T follicular helper cell (primary cell): Measurements from ENCODE around the gene NCKAP5.

ENCODE experiments used
- DNase-seq: peaks from one replicate; pipeline ENCODE4 v3.0.0-alpha.2; 2020; ENCODE audit warnings: low read depth

NCKAP5 gene

GRCh38 chr2:132941296-132942020, 626.8 kb downstream of the NCKAP5 start:
- DNase-seq, result no peak

- DNase-seq, result no peak
Measured at GRCh38 chr2:132937629-132938028, 630.6 kb downstream of the NCKAP5 start.

GRCh38 chr2:132936791-132937190, 631.5 kb downstream of the NCKAP5 start:
- no peak for DNase-seq

DNA sequence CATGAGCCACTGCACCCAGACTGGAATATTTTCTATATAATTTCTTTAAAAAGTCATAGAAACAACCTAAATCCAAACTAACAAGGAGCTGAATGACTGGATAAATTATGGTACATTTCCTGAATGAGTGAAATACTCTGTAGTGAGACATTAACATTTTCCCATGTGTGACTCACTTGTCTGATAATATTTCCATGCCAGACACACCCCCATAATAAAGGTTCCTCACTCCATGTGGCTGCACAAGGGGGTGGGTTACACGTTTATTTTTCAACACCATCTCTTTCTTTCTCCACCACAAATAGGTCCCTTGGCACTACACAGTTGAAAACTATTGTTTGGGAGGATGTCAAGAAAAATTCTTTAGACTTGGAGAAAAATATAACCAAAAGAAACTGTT, 632.0 kb downstream of the NCKAP5 start:
- no peak for DNase-seq

GRCh38 chr2:132929786-132930185, 638.5 kb downstream of the NCKAP5 start:
- no peak for DNase-seq

DNA sequence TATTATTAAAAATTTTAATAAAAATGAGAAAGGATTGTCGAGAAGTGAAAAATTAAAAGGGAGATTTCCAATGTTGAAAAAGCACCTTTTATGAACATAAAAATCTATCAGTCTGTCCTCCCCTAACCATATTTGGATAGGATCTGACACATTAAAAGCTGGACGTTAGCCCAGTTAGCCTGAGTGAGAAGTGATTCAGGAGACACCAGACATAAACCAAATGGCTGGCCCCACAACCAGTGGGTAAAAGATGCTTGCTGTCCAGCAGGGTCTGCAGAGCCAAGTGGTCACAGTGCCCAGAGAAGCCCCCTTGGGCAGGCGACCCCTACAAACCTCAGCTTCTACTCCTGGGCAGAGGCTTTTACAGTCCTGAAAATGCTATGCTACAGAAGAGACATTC, 644.5 kb downstream of the NCKAP5 start:
- no peak for DNase-seq

GRCh38 chr2:132915812-132916549, 652.3 kb downstream of the NCKAP5 start:
- DNase-seq, result no peak

DNA sequence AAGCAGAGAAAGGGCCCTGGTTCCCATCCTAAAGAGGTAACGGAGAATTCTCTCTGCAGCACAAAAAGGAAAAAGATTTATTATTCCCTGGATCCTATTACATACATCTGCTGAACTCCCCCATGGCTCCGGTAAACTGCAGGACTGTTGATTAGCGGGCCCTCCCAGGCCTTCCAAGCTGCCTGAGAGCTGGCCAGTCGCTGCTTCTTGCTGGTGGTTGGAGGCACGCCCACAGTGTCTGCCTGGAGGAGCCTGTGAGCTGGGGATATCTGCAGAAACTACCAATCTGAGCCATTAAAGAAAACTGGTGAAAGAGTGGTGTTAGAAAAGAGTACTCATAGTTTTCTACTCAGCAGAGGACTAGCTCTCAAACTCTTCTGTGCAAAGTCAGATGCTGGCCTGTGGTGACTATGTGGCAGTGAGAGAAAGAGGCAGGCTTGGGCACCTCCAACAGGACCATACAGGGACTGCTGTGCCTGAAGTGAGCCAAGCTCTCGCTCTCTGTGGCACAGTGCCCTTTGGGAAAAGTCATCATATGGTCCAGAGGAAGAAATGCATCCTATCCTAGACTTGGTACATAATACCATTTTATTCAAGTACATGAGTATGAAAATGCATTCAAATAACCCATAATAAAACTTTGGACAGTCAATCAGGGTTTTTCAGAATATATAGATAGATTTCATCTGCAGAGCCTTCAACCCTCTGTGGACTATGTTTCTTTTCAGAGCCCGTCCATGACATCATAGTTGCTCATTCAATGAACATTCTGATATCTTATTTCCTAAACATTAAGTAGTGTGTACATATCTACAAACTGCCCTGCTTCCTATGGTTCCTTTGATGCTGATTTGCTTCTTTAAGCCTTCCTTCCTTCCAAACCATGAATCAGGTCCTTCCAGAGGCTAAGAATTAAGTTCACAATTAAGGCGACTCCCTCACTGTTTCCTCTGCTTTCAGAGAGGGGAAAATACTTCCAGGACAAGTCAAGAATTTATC, 656.2 kb downstream of the NCKAP5 start:
- DNase-seq, result no peak

GRCh38 chr2:132910432-132910831, 657.8 kb downstream of the NCKAP5 start:
- DNase-seq, result no peak

- no peak for DNase-seq
Measured at GRCh38 chr2:132909427-132909826, 658.8 kb downstream of the NCKAP5 start.

DNA sequence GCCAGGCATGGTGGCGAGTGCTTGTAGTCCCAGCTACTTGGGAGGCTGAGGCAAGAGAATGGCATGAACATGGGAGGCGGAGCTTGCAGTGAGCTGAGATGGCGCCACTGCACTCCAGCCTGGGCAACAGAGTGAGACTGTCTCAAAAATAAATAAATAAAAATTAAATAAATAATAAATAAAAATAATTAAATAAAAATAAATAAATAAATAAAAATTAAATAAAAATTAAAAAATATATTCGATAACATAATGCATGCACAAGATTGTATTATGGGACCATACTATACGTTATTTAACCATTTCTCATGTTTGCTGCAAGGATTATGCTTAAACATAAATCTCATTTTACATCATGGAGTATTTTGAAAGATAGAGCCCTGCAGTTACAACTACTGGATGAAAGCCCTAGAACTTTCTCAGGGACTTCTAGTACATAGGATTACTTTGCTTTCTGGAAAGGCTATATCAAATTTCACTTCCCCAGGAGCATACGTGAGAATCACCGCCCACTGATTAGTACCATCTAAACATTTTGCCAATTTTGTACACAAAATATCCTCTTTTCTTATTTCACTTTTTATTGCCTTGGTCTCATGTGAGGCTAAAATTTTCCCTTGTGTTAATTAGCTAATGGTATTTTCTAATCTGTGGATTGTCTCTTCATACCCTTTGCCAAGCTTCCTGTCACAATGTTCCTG, 664.0 kb downstream of the NCKAP5 start:
- no peak for DNase-seq

GRCh38 chr2:132902626-132903025, 665.6 kb downstream of the NCKAP5 start:
- DNase-seq, result no peak

DNA sequence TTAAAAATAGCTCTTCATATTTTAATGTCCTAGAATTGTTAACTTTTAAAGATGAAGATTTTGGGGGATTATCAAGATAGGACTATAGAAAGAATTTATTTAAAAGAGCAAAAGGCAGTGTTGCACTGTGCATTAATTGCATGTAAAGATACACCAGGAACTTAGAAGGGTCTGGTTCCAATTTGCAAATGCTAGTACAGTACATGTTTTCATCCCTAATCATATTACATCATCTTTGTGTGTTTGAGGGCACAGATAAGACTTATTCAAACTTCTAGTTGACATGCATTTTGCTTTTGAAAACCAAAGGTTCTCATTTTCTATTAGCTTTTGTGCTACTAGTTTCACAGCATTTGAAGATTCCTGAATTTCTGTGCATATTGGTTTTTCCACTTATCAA, 666.6 kb downstream of the NCKAP5 start:
- DNase-seq, result no peak

DNA sequence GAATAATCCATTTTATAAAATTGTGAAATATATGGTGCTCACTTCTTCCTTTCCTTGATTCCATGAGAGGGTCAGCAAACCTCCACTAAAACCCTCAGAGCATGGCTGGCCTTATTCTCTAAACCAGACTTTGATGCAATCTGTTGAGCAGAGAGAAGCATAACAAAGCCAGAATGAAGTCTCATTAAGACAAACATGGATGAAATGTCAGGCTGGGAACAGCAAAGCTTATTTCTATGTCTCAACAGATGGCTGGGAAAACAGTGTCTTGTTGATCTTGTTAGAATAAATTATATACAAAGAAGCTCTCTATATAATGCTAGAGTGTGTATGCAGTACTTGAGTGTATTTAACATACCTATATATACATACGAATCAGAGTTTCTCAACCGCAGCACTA, 671.2 kb downstream of the NCKAP5 start:
- DNase-seq, result no peak

DNA sequence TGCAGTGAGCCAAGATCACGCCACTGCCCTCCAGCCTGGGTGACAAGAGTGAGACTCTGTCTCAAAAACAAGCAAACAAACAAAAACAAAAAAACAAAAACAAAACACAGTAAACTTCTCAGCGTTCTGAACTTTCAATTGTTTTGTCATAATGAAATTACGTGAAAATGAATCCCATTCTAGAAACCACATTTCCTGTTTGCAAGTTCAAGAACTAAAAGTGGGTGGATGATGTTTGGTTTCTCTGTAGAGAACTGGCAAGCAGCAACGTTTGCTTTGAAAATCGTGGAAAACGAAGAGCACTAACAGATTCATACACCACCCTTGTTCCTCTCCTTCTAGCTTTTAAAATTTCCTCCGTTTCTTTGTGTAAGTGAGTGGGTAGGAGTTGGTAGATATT, 672.2 kb downstream of the NCKAP5 start:
- no peak for DNase-seq

- DNase-seq, result no peak
Measured at GRCh38 chr2:132891498-132891897, 676.8 kb downstream of the NCKAP5 start.

DNA sequence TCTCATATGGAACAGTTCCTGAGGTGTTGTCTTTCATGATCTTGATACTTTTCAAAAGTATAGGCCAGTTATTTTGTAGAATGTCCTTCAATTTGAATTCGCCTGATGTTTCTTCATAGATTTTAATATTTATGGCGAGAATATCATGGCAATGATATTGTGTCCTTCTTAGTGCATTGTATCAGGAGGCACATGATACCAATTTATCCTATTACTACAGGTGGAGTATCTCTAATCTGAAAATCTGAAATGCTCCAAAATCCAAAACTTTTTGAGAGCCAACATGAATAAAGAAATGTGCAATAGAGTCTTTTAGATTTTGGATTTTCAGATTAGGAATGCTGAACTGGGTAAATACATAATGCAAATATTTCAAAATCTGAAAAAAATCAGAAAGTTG, 681.7 kb downstream of the NCKAP5 start:
- no peak for DNase-seq

DNA sequence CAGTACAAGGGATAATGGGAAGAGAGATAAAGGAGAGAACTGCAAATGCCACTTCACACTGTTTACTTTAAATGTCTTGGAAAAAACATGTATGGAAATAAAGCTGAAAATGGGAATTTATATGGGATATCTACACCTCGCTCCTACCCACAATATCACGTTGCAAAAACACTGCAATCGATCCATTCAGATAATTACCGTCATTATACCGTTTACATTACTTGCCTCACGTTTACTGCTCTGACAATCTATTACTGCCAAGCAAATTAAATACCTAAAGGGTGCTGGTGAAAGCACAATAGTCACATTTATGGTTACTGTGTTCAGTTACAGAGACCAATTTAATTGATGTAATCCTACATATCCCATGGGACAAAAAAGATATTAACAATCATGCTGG, 683.6 kb downstream of the NCKAP5 start:
- DNase-seq, result no peak

- no peak for DNase-seq
Measured at GRCh38 chr2:132884292-132884691, 684.0 kb downstream of the NCKAP5 start.

GRCh38 chr2:132883430-132883829, 684.8 kb downstream of the NCKAP5 start:
- DNase-seq, result no peak

DNA sequence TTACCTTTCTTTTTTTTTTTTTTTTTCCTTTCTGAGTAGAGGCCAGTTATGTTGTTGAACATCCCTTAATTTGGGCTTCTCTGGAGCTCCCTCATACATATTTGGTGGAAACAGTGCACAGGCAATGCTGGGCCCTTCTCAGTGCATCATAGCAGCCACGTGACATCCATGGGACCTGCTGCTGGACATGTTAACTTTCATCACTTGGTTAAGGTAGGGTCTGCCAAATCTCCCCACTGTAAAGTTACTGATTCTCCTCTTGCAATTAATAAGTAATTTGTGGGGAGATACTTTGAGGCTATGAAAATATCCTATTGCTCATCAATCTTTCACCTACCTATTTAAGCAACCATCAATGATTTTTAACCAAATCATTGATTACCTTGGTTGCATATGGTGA, 686.7 kb downstream of the NCKAP5 start:
- DNase-seq, result no peak

- DNase-seq, result no peak
Measured at GRCh38 chr2:132877923-132878322, 690.3 kb downstream of the NCKAP5 start.
